ENCODE data around the gene HPS5.
"Not testable (repeated sequence)": the region's sequence is repeated elsewhere in the genome, so short reads cannot be mapped to it uniquely, and the experiment has no call there.

DNA sequence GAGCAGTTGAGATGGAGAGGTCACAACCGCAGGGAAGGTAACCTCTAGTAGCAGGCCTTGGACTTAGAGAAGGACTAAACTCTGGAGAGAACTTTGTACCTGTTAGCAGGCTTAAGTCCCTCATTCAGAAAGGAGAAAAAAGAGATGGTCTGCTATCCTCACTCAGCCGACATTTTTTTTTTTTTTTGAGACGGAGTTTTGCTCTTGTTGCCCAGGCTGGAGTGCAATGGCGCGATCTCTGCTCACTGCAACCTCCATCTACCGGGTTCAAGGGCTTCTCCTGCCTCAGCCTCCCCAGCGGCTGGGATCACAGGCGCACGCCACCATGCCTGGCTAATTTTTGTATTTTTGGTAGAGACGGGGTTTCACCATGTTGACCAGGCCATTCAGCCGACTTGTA is 1.9 kb upstream of the HPS5 start:
- not testable (repeated sequence) for TF ChIP-seq ZKSCAN1 (IDR thresholded peaks at IDR 0.05; ENCODE audit: low read length); RBM22 (optimal IDR thresholded peaks at IDR 0.05; ENCODE audit: low read length); POLR2AphosphoS5 (IDR thresholded peaks at IDR 0.05; ENCODE audit: low read depth, low read length); FOXA3 (CRISPR knock-in tag; IDR thresholded peaks at IDR 0.05); NFE2L2 (IDR thresholded peaks at IDR 0.05; ENCODE audit: low read length); ZNF12 (CRISPR knock-in tag; IDR thresholded peaks at IDR 0.05); TAF1 (CRISPR knock-in tag; IDR thresholded peaks at IDR 0.05); AHR (CRISPR knock-in tag; IDR thresholded peaks at IDR 0.05); ATRX (CRISPR knock-in tag; IDR thresholded peaks at IDR 0.05; ENCODE audit: borderline replicate concordance); FOXM1 (CRISPR knock-in tag; IDR thresholded peaks at IDR 0.05); MIER2 (CRISPR knock-in tag; IDR thresholded peaks at IDR 0.05)
- TF ChIP-seq, protein P1, sequence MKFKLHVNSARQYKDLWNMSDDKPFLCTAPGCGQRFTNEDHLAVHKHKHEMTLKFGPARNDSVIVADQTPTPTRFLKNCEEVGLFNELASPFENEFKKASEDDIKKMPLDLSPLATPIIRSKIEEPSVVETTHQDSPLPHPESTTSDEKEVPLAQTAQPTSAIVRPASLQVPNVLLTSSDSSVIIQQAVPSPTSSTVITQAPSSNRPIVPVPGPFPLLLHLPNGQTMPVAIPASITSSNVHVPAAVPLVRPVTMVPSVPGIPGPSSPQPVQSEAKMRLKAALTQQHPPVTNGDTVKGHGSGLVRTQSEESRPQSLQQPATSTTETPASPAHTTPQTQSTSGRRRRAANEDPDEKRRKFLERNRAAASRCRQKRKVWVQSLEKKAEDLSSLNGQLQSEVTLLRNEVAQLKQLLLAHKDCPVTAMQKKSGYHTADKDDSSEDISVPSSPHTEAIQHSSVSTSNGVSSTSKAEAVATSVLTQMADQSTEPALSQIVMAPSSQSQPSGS (CRISPR knock-in tag; IDR thresholded peaks at IDR 0.05) = not testable (repeated sequence)
